Measurements from ENCODE around the gene TMEM145. TPM values are rescaled to one million over a fixed set of nuclear protein-coding genes. Genes with fewer than 3 reads are reported as not detected.

The TMEM145 gene
- total and polyA plus RNA-seq, 2 donors (not counting 1 experiment from before 2014, with no cell fraction given) = 0.05 to 0.83 TPM

DNA sequence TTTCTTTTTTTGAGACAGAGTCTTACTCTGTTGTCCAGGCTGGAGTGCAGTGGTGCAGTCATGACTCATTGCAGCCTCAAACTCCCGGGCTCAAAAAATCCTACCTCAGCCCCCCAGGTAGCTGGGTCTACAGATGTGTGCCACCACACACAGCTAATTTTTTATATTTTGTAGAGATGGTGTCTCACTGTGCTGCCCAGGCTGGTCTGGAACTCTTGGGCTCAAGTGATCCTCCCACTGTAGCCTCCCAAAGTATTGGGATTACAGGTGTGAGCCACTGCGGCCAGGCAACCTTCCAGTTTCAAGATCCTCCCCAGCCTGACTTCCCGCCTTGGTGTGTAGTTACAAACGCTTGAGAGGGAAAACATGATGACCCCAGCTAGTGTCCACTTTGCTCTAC is 54.8 kb downstream of the TMEM145 start:
- Histone ChIP-seq H3K4me2 (ENCODE audit: extremely low read depth, insufficient read depth, low read length) (no peak overlapping the region), H3K9ac (ENCODE audit: insufficient read depth, low read length) (no peak overlapping the region), H3K36me3 (ENCODE audit: control insufficient read depth, insufficient read depth, low read length) (no peaks in the 10 kb centered on the region), H3K27me3 (ENCODE audit: control insufficient read depth, insufficient read depth, low read length) (no peaks in the 10 kb centered on the region), H2AFZ (ENCODE audit: low read length) (no peak overlapping the region), H3K4me3 (replicated peaks in 1 of 4; ENCODE audit: control extremely low read depth in 1 of 4, insufficient read depth in 1 of 4, low read depth in 3 of 4, low read length in 4 of 4) (no peak overlapping the region), H3K4me1 (ENCODE audit: control insufficient read depth, extremely low read depth, insufficient read depth, low read length) (no peaks in the 10 kb centered on the region), H3K79me2 (ENCODE audit: control insufficient read depth, insufficient read depth, low read length) (no peaks in the 10 kb centered on the region), H3K27ac (ENCODE audit: insufficient read depth, low read length) (no peak overlapping the region), H4K20me1 (ENCODE audit: control insufficient read depth, extremely low read depth, insufficient read depth, low read length) (no peaks in the 10 kb centered on the region), H3K9me3 (ENCODE audit: control insufficient read depth, insufficient read depth, low read depth, low read length) (no peaks in the 10 kb centered on the region)
- DNase-seq (ENCODE audit: low read depth in 2 of 2) = no peak
- TF ChIP-seq, protein P1, sequence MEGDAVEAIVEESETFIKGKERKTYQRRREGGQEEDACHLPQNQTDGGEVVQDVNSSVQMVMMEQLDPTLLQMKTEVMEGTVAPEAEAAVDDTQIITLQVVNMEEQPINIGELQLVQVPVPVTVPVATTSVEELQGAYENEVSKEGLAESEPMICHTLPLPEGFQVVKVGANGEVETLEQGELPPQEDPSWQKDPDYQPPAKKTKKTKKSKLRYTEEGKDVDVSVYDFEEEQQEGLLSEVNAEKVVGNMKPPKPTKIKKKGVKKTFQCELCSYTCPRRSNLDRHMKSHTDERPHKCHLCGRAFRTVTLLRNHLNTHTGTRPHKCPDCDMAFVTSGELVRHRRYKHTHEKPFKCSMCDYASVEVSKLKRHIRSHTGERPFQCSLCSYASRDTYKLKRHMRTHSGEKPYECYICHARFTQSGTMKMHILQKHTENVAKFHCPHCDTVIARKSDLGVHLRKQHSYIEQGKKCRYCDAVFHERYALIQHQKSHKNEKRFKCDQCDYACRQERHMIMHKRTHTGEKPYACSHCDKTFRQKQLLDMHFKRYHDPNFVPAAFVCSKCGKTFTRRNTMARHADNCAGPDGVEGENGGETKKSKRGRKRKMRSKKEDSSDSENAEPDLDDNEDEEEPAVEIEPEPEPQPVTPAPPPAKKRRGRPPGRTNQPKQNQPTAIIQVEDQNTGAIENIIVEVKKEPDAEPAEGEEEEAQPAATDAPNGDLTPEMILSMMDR (conservative IDR thresholded peaks at IDR 0.05 in 1 of 2, IDR thresholded peaks at IDR 0.05 in 1 of 2; ENCODE audit: low read depth in 1 of 2, low read length in 2 of 2) = no peak
- TF ChIP-seq EZH2 (IDR thresholded peaks at IDR 0.05; ENCODE audit: low read length, missing control alignments) = no peak

DNA sequence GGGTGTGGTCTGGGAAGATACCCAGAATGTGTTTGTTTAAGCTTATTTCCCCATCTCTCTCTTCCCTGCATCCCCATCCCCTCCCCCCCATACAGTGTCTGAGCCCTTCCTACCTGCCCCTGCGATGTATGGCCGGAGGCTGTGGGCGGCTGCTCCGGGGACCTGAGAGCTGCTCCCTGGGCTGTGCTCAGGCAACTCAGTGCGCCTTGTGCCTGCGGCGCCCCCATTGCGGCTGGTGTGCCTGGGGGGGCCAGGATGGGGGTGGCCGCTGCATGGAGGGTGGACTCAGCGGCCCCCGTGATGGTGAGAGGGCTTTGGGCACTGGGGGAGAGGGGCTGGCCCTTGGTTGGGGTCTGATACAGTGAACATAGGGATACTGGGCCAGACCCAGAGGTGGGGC is 55.3 kb downstream of the TMEM145 start:
- no peaks in the 10 kb centered on the region for H3K79me2 ChIP-seq (ENCODE audit: control insufficient read depth, insufficient read depth, low read length)
- H3K9ac ChIP-seq (ENCODE audit: insufficient read depth, low read length) = no peak overlapping the region
- H3K27me3 ChIP-seq (ENCODE audit: control insufficient read depth, insufficient read depth, low read length) = no peaks in the 10 kb centered on the region
- no peak for DNase-seq (ENCODE audit: low read depth in 2 of 2)
- no peak overlapping the region for H2AFZ ChIP-seq (ENCODE audit: low read length)
- no peaks in the 10 kb centered on the region for H3K36me3 ChIP-seq (ENCODE audit: control insufficient read depth, insufficient read depth, low read length)
- no peak overlapping the region for H3K27ac ChIP-seq (ENCODE audit: insufficient read depth, low read length)
- no peak for TF ChIP-seq EZH2 (IDR thresholded peaks at IDR 0.05; ENCODE audit: low read length, missing control alignments)
- TF ChIP-seq, protein P1 (conservative IDR thresholded peaks at IDR 0.05 in 1 of 2, IDR thresholded peaks at IDR 0.05 in 1 of 2; ENCODE audit: low read depth in 1 of 2, low read length in 2 of 2) = no peak
- H3K4me1 ChIP-seq (ENCODE audit: control insufficient read depth, extremely low read depth, insufficient read depth, low read length) = no peaks in the 10 kb centered on the region
- H3K4me3 ChIP-seq (replicated peaks in 1 of 4; ENCODE audit: control extremely low read depth in 1 of 4, insufficient read depth in 1 of 4, low read depth in 3 of 4, low read length in 4 of 4) = no peak overlapping the region
- no peaks in the 10 kb centered on the region for H3K9me3 ChIP-seq (ENCODE audit: control insufficient read depth, insufficient read depth, low read depth, low read length)
- no peaks in the 10 kb centered on the region for H4K20me1 ChIP-seq (ENCODE audit: control insufficient read depth, extremely low read depth, insufficient read depth, low read length)
- H3K4me2 ChIP-seq (ENCODE audit: extremely low read depth, insufficient read depth, low read length) = no peak overlapping the region

DNA sequence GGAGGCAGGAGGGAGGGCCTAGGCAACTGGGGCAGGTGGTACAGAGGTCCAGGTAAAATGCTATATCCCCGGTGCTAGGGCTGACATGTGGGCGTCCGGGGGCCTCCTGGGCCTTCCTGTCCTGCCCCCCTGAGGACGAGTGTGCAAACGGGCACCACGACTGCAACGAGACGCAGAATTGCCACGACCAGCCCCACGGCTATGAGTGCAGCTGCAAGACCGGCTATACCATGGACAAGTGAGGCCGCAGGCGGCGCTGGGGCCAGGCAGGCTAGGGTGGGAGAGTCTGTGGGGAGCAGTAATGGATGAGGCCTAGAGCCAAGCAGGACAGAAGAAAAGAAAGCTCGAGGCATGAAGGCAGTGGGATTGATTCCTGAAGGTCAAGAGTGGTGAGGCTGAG is 55.7 kb downstream of the TMEM145 start:
- no peak overlapping the region for H3K4me3 ChIP-seq (replicated peaks in 1 of 4; ENCODE audit: control extremely low read depth in 1 of 4, insufficient read depth in 1 of 4, low read depth in 3 of 4, low read length in 4 of 4)
- H4K20me1 ChIP-seq (ENCODE audit: control insufficient read depth, extremely low read depth, insufficient read depth, low read length) = no peaks in the 10 kb centered on the region
- TF ChIP-seq, protein P1 (conservative IDR thresholded peaks at IDR 0.05 in 1 of 2, IDR thresholded peaks at IDR 0.05 in 1 of 2; ENCODE audit: low read depth in 1 of 2, low read length in 2 of 2) = no peak
- TF ChIP-seq EZH2 (IDR thresholded peaks at IDR 0.05; ENCODE audit: low read length, missing control alignments) = no peak
- H3K36me3 ChIP-seq (ENCODE audit: control insufficient read depth, insufficient read depth, low read length) = no peaks in the 10 kb centered on the region
- DNase-seq (ENCODE audit: low read depth in 2 of 2) = no peak
- H3K9ac ChIP-seq (ENCODE audit: insufficient read depth, low read length) = no peak overlapping the region
- no peaks in the 10 kb centered on the region for H3K9me3 ChIP-seq (ENCODE audit: control insufficient read depth, insufficient read depth, low read depth, low read length)
- H3K27me3 ChIP-seq (ENCODE audit: control insufficient read depth, insufficient read depth, low read length) = no peaks in the 10 kb centered on the region
- no peak overlapping the region for H3K27ac ChIP-seq (ENCODE audit: insufficient read depth, low read length)
- no peak overlapping the region for H2AFZ ChIP-seq (ENCODE audit: low read length)
- H3K4me2 ChIP-seq (ENCODE audit: extremely low read depth, insufficient read depth, low read length) = no peak overlapping the region
- no peaks in the 10 kb centered on the region for H3K79me2 ChIP-seq (ENCODE audit: control insufficient read depth, insufficient read depth, low read length)
- no peaks in the 10 kb centered on the region for H3K4me1 ChIP-seq (ENCODE audit: control insufficient read depth, extremely low read depth, insufficient read depth, low read length)

All from fibroblast of lung (primary cell).